ENCODE results near the gene PLEKHG2. TPM values are rescaled to one million over a fixed set of nuclear protein-coding genes. Genes with fewer than 3 reads are reported as not detected.

The PLEKHG2 gene
- total RNA-seq, 4 donors from 2014 or later = 1.3 to 3.6 (median 3.3) TPM

GRCh38 chr19:39405261-39405957 is 7.1 kb upstream of the PLEKHG2 start:
- in situ Hi-C loops (cut with MboI; ENCODE audit: low sequenced_read_pairs in 4 of 4) = no loop called here
- Histone ChIP-seq H3K27me3 (no peaks in the 10 kb centered on the region), H3K4me1 (peaks cover 24 to 41% of the 10 kb centered on the region in 2 donors), H3K9me3 (no peaks in the 10 kb centered on the region), H3K27ac (peak overlapping the region; percentile 98 to 100 (median 100)), H3K4me3 (peak overlapping the region in 3 of 4 donors; percentile 60 to 98 (median 90)), H3K36me3 (peaks cover 6 to 23% of the 10 kb centered on the region in 2 donors)
- DNase-seq = no peak
- intact Hi-C loops (cut with DNase I; ENCODE audit: low total_unique reads) = loop anchor here (10.0 kb wide), 5 partner anchors 571 to 1031 kb away; partner anchors contain the start of genes AKT2, ECH1, PSMD8 and SERTAD1
- ATAC-seq = no peak
- TF ChIP-seq POLR2A (IDR thresholded peaks at IDR 0.05) (no peak), CTCF (IDR thresholded peaks at IDR 0.05 in 4 of 5, conservative IDR thresholded peaks at IDR 0.05 in 1 of 5) (no peak)

GRCh38 chr19:39405958-39406655 is 6.4 kb upstream of the PLEKHG2 start:
- Histone ChIP-seq H3K36me3 (peaks cover 6 to 23% of the 10 kb centered on the region in 2 donors), H3K27ac (peak overlapping the region; percentile 98 to 100 (median 100)), H3K4me3 (peak overlapping the region; percentile 60 to 99 (median 94)), H3K4me1 (peaks cover 31 to 48% of the 10 kb centered on the region in 2 donors), H3K27me3 (no peaks in the 10 kb centered on the region), H3K9me3 (no peaks in the 10 kb centered on the region)
- DNase-seq (peak in 1 of 2 donors; percentile 70), ATAC-seq (no peak)
- intact Hi-C loops (cut with DNase I; ENCODE audit: low total_unique reads) = loop anchor here (10.0 kb wide), 5 partner anchors 571 to 1031 kb away; partner anchors contain the start of genes AKT2, ECH1, PSMD8 and SERTAD1
- no peak for TF ChIP-seq POLR2A (IDR thresholded peaks at IDR 0.05)
- no peak for TF ChIP-seq CTCF (IDR thresholded peaks at IDR 0.05 in 4 of 5, conservative IDR thresholded peaks at IDR 0.05 in 1 of 5)
- in situ Hi-C loops (cut with MboI; ENCODE audit: low sequenced_read_pairs in 4 of 4) = no loop called here

- Histone ChIP-seq H3K9me3 (no peaks in the 10 kb centered on the region), H3K27ac (peak within 1 kb of the TSS; percentile 98 to 100 (median 100)), H3K4me3 (peak within 1 kb of the TSS; percentile 80 to 99 (median 94)), H3K36me3 (peaks cover 6 to 23% of the 10 kb centered on the region in 2 donors), H3K4me1 (peaks cover 37 to 52% of the 10 kb centered on the region in 2 donors), H3K27me3 (no peaks in the 10 kb centered on the region)
- intact Hi-C loops (cut with DNase I; ENCODE audit: low total_unique reads) (loop anchor here (10.0 kb wide), 5 partner anchors 572 to 1032 kb away; partner anchors contain the start of genes AKT2, ECH1, PSMD8 and SERTAD1), in situ Hi-C loops (cut with MboI; ENCODE audit: low sequenced_read_pairs in 4 of 4) (no loop called here)
- DNase-seq = peak; percentile 89 to 93
- ATAC-seq = peak; percentile 13 to 17
- TF ChIP-seq POLR2A (IDR thresholded peaks at IDR 0.05) (peak; percentile 97), CTCF (IDR thresholded peaks at IDR 0.05 in 4 of 5, conservative IDR thresholded peaks at IDR 0.05 in 1 of 5) (peak in 1 of 5 experiments; percentile 12)
These were observed 5.6 kb upstream of the PLEKHG2 start, which contains the start of gene ZFP36 for GRCh38 chr19:39406656-39407409. Gene ZFP36 (plus strand): TSS chr19:39406847. CDS start chr19:39406905, 58 bp downstream.

- TF ChIP-seq POLR2A (IDR thresholded peaks at IDR 0.05) (no peak), CTCF (IDR thresholded peaks at IDR 0.05 in 4 of 5, conservative IDR thresholded peaks at IDR 0.05 in 1 of 5) (no peak)
- intact Hi-C loops (cut with DNase I; ENCODE audit: low total_unique reads) (loop anchor here (10.0 kb wide), 5 partner anchors 573 to 1033 kb away; partner anchors contain the start of genes AKT2, ECH1, PSMD8 and SERTAD1), in situ Hi-C loops (cut with MboI; ENCODE audit: low sequenced_read_pairs in 4 of 4) (no loop called here)
- Histone ChIP-seq H3K4me1 (peaks cover 32 to 47% of the 10 kb centered on the region in 2 donors), H3K36me3 (peaks cover 6 to 23% of the 10 kb centered on the region in 2 donors), H3K27me3 (no peaks in the 10 kb centered on the region), H3K4me3 (peak overlapping the region; percentile 80 to 99 (median 94)), H3K9me3 (no peaks in the 10 kb centered on the region), H3K27ac (peak overlapping the region; percentile 98 to 100 (median 100))
- ATAC-seq (no peak), DNase-seq (no peak)
These were observed 5.1 kb upstream of the PLEKHG2 start for GRCh38 chr19:39407410-39407659.
